HepG2 (cell line): ENCODE results near the gene TPRN.
A peak's percentile ranks its signal among the peaks of the same experiment; 100 is the strongest.

Experiments
- ATF3 ChIP-seq: sonication (generic); formaldehyde crosslinking; IDR thresholded peaks from 2 replicates; pipeline ENCODE4 v1.4.0; 2020; ENCODE audit warnings: missing genetic modification reagents
- GRHL1 ChIP-seq: sonication (generic); formaldehyde crosslinking; conservative IDR thresholded peaks from 2 replicates; pipeline ENCODE4 v1.8.0; 2022; ENCODE audit warnings: missing genetic modification reagents
- GTF3A ChIP-seq: sonication (generic); formaldehyde crosslinking; conservative IDR thresholded peaks from 2 replicates; pipeline ENCODE4 v1.4.0; 2020; ENCODE audit warnings: mild to moderate bottlenecking, missing genetic modification reagents
- JUN ChIP-seq: sonication (generic); formaldehyde crosslinking; IDR thresholded peaks from 2 replicates; pipeline ENCODE4 v1.4.0; 2020; ENCODE audit warnings: mild to moderate bottlenecking, missing genetic modification reagents
- PCBP2 ChIP-seq: fragments of 200-400 bp; formaldehyde crosslinking; optimal IDR thresholded peaks from 2 replicates; pipeline ENCODE3; 2018; ENCODE audit warnings: low read length, low read depth; ENCODE audit not compliant: poor library complexity, severe bottlenecking
- PHF20 ChIP-seq: sonication (generic); formaldehyde crosslinking; IDR thresholded peaks from 2 replicates; pipeline ENCODE4 v1.5.0; 2020; ENCODE audit warnings: mild to moderate bottlenecking, missing genetic modification reagents
- SP5 ChIP-seq: IDR thresholded peaks from 2 replicates; pipeline ENCODE4 v1.6.1; 2016; ENCODE audit warnings: low read depth, borderline replicate concordance
- ZBTB46 ChIP-seq: sonication (generic); formaldehyde crosslinking; IDR thresholded peaks from 2 replicates; pipeline ENCODE4 v1.4.0; 2020; ENCODE audit warnings: mild to moderate bottlenecking, missing genetic modification reagents, borderline replicate concordance

- TF ChIP-seq PHF20 (CRISPR knock-in tag) (no peak; the same call in 1 of the 2 replicates), JUN (CRISPR knock-in tag) (no peak), ATF3 (CRISPR knock-in tag) (no peak), SP5 (CRISPR knock-in tag) (peak; percentile 28; the same call in 1 of the 2 replicates), GTF3A (CRISPR knock-in tag) (no peak), GRHL1 (CRISPR knock-in tag) (no peak), ZBTB46 (CRISPR knock-in tag) (no peak), PCBP2 (no peak)
Observed at GRCh38 chr9:137235424-137236237, 35.1 kb upstream of the TPRN start.
